ENCODE measurements around the gene AGMO. TPM values are rescaled to one million over a fixed set of nuclear protein-coding genes. Genes with fewer than 3 reads are reported as not detected.

AGMO gene
- total RNA-seq, 3 donors from 2014 or later (not counting 1 experiment from before 2014, with no cell fraction given), result not detected

GRCh38 chr7:15546272-15546792, 15.5 kb downstream of the AGMO start:
- H3K9me3 Mint-ChIP-seq, result peaks cover 6 to 8% of the 10 kb centered on the region in 2 donors
- Histone ChIP-seq H3K4me1 (ENCODE audit: control insufficient read depth, insufficient read depth, low read length) (no peaks in the 10 kb centered on the region), H3K27me3 (ENCODE audit: control insufficient read depth, insufficient read depth, low read length) (no peaks in the 10 kb centered on the region), H3K4me3 (ENCODE audit: low read length) (no peak overlapping the region), H3K27ac (ENCODE audit: low read length) (no peak overlapping the region), H3K36me3 (ENCODE audit: control insufficient read depth, insufficient read depth, low read length) (no peaks in the 10 kb centered on the region), H3K9me3 (ENCODE audit: control insufficient read depth, insufficient read depth, low read length) (no peaks in the 10 kb centered on the region)
- no peak overlapping the region for H3K4me3 Mint-ChIP-seq
- intact Hi-C loops (cut with micrococcal nuclease), result no loop called here
- no peaks in the 10 kb centered on the region for H3K36me3 Mint-ChIP-seq
- H3K27me3 Mint-ChIP-seq (ENCODE audit: low read depth in 2 of 2), result no peaks in the 10 kb centered on the region
- ATAC-seq (no peak), DNase-seq (no peak)
- H3K4me1 Mint-ChIP-seq, result no peaks in the 10 kb centered on the region
- H3K27ac Mint-ChIP-seq, result no peak overlapping the region
- TF ChIP-seq CTCF (IDR thresholded peaks at IDR 0.05), result no peak
- 83% methylated on average over 2 of the region's 2 CpGs for WGBS (ENCODE audit: insufficient coverage)

- Mint-ChIP-seq H3K4me1 (no peaks in the 10 kb centered on the region), H3K36me3 (no peaks in the 10 kb centered on the region), H3K27me3 (ENCODE audit: low read depth in 2 of 2) (no peaks in the 10 kb centered on the region), H3K4me3 (no peak overlapping the region), H3K9me3 (peaks cover 8 to 13% of the 10 kb centered on the region in 2 donors), H3K27ac (no peak overlapping the region)
- DNase-seq (no peak), ATAC-seq (no peak)
- TF ChIP-seq CTCF (IDR thresholded peaks at IDR 0.05), result no peak
- WGBS (ENCODE audit: insufficient coverage), result 78% methylated on average over 2 of the region's 2 CpGs
- no peaks in the 10 kb centered on the region for H3K27me3 ChIP-seq (ENCODE audit: control insufficient read depth, insufficient read depth, low read length)
- peaks cover 4% of the 10 kb centered on the region for H3K9me3 ChIP-seq (ENCODE audit: control insufficient read depth, insufficient read depth, low read length)
- no peak overlapping the region for H3K27ac ChIP-seq (ENCODE audit: low read length)
- no peaks in the 10 kb centered on the region for H3K4me1 ChIP-seq (ENCODE audit: control insufficient read depth, insufficient read depth, low read length)
- no peaks in the 10 kb centered on the region for H3K36me3 ChIP-seq (ENCODE audit: control insufficient read depth, insufficient read depth, low read length)
- no peak overlapping the region for H3K4me3 ChIP-seq (ENCODE audit: low read length)
- intact Hi-C loops (cut with micrococcal nuclease), result no loop called here
Observed at GRCh38 chr7:15544050-15544449, 17.8 kb downstream of the AGMO start.

GRCh38 chr7:15543256-15543655, 18.6 kb downstream of the AGMO start:
- H3K4me3 Mint-ChIP-seq, result no peak overlapping the region
- H3K36me3 Mint-ChIP-seq, result no peaks in the 10 kb centered on the region
- H3K36me3 ChIP-seq (ENCODE audit: control insufficient read depth, insufficient read depth, low read length), result no peaks in the 10 kb centered on the region
- peaks cover 5% of the 10 kb centered on the region for H3K9me3 ChIP-seq (ENCODE audit: control insufficient read depth, insufficient read depth, low read length)
- H3K4me1 Mint-ChIP-seq, result no peaks in the 10 kb centered on the region
- DNase-seq, result no peak
- intact Hi-C loops (cut with micrococcal nuclease), result no loop called here
- no CpG with 5 or more reads among the region's 1 CpG for WGBS (ENCODE audit: insufficient coverage)
- H3K27ac Mint-ChIP-seq, result no peak overlapping the region
- no peak overlapping the region for H3K27ac ChIP-seq (ENCODE audit: low read length)
- peaks cover 8 to 13% of the 10 kb centered on the region in 2 donors for H3K9me3 Mint-ChIP-seq
- H3K4me1 ChIP-seq (ENCODE audit: control insufficient read depth, insufficient read depth, low read length), result no peaks in the 10 kb centered on the region
- no peak for ATAC-seq
- TF ChIP-seq CTCF (IDR thresholded peaks at IDR 0.05), result no peak
- no peak overlapping the region for H3K4me3 ChIP-seq (ENCODE audit: low read length)
- H3K27me3 ChIP-seq (ENCODE audit: control insufficient read depth, insufficient read depth, low read length), result no peaks in the 10 kb centered on the region
- H3K27me3 Mint-ChIP-seq (ENCODE audit: low read depth in 2 of 2), result no peaks in the 10 kb centered on the region

GRCh38 chr7:15527648-15528047, 34.2 kb downstream of the AGMO start:
- no peak for DNase-seq
- intact Hi-C loops (cut with micrococcal nuclease), result no loop called here
- ATAC-seq, result no peak
- H3K27ac Mint-ChIP-seq, result no peak overlapping the region
- H3K4me1 Mint-ChIP-seq, result no peaks in the 10 kb centered on the region
- peaks cover 4 to 8% of the 10 kb centered on the region in 2 donors for H3K9me3 Mint-ChIP-seq
- Histone ChIP-seq H3K4me1 (ENCODE audit: control insufficient read depth, insufficient read depth, low read length) (no peaks in the 10 kb centered on the region), H3K9me3 (ENCODE audit: control insufficient read depth, insufficient read depth, low read length) (no peaks in the 10 kb centered on the region), H3K36me3 (ENCODE audit: control insufficient read depth, insufficient read depth, low read length) (no peaks in the 10 kb centered on the region), H3K4me3 (ENCODE audit: low read length) (no peak overlapping the region), H3K27me3 (ENCODE audit: control insufficient read depth, insufficient read depth, low read length) (no peaks in the 10 kb centered on the region), H3K27ac (ENCODE audit: low read length) (no peak overlapping the region)
- no peaks in the 10 kb centered on the region for H3K36me3 Mint-ChIP-seq
- no peaks in the 10 kb centered on the region for H3K27me3 Mint-ChIP-seq (ENCODE audit: low read depth in 2 of 2)
- H3K4me3 Mint-ChIP-seq, result no peak overlapping the region
- TF ChIP-seq CTCF (IDR thresholded peaks at IDR 0.05), result no peak

All from natural killer cell (primary cell).